Panc1 (cell line): ENCODE results near the gene BHLHE23. TPM values are rescaled to one million over a fixed set of nuclear protein-coding genes. Genes with fewer than 3 reads are reported as not detected.

ENCODE experiments used
- ATAC-seq: fragments of 200-7000 bp; cut with Tn5 transposase; 2 replicates; pipeline ENCODE4 v1.9.1; 2020; ENCODE audit warnings: mild to moderate bottlenecking, moderate library complexity
- BruUV-seq: library from RNA; stranded (reverse); fragments of 400-500 nt; replicated peaks from 2 replicates; lab custom pipeline; 2021; lab: Mats Ljungman, UMichigan
- CTCF ChIA-PET: fragments of 300-600 bp; sonication (Branson Sonifier 250); formaldehyde crosslinking; loops from one replicate; lab custom pipeline; 2022; ENCODE audit warnings: antibody characterized with exemption; lab: Charles Lee
- POLR2A ChIA-PET: fragments of 300-600 bp; sonication (Branson Sonifier 250); formaldehyde crosslinking; loops from one replicate; lab custom pipeline; 2022; ENCODE audit warnings: antibody characterized with exemption; lab: Charles Lee
- DNase-seq: peaks from one replicate; pipeline ENCODE4 v3.0.0-alpha.2; 2010; ENCODE audit warnings: low read depth, low spot score
- H3K27ac ChIP-seq: 2 replicates; pipeline ENCODE4 v1.5.1; 2011; ENCODE audit warnings: mild to moderate bottlenecking, low read length, inconsistent platforms
- H3K27me3 ChIP-seq: fragments of 200-500 bp; sonication (Bioruptor generic); 2 replicates; pipeline ENCODE4 v1.6.0; 2014; ENCODE audit warnings: low read length, inconsistent platforms; ENCODE audit not compliant: control insufficient read depth, insufficient read depth
- H3K36me3 ChIP-seq: fragments of 200-500 bp; sonication (Bioruptor generic); 2 replicates; pipeline ENCODE4 v1.5.1; 2014; ENCODE audit warnings: inconsistent platforms, mild to moderate bottlenecking, low read length, moderate library complexity; ENCODE audit not compliant: control insufficient read depth, insufficient read depth
- H3K4me1 ChIP-seq: 2 replicates; pipeline ENCODE4 v1.5.1; 2011; ENCODE audit warnings: inconsistent platforms, mild to moderate bottlenecking, low read length, moderate library complexity; ENCODE audit not compliant: control insufficient read depth, insufficient read depth
- H3K4me3 ChIP-seq, 2 experiments: 2 replicates each; pipeline ENCODE4 v1.5.1; 2011 to 2012; ENCODE audit warnings: low read depth in 2 of 2, low read length in 2 of 2, mild to moderate bottlenecking in 2 of 2, inconsistent platforms in 1 of 2, moderate library complexity in 1 of 2
- H3K9me3 ChIP-seq: fragments of 200-500 bp; sonication (Bioruptor generic); 2 replicates; pipeline ENCODE4 v1.5.1; 2014; ENCODE audit warnings: low read depth, mild to moderate bottlenecking, inconsistent platforms, low read length, moderate library complexity; ENCODE audit not compliant: control insufficient read depth, insufficient read depth
- POLR2AphosphoS5 ChIP-seq: IDR thresholded peaks from 2 replicates; pipeline ENCODE4 v1.6.1; 2012; ENCODE audit warnings: mild to moderate bottlenecking, low read depth, low read length, moderate library complexity
- SIN3A ChIP-seq: IDR thresholded peaks from 2 replicates; pipeline ENCODE4 v1.6.1; 2012; ENCODE audit warnings: low read depth, mild to moderate bottlenecking, low read length, moderate library complexity, borderline replicate concordance; ENCODE audit not compliant: insufficient read depth
- TCF7L2 ChIP-seq: IDR thresholded peaks from 2 replicates; pipeline ENCODE4 v1.6.1; 2011; ENCODE audit warnings: mild to moderate bottlenecking, low read depth, low read length, inconsistent platforms
- in situ Hi-C: cut with HindIII; loops from 2 replicates; pipeline ENCODE4 v1.10.0; 2016; ENCODE audit warnings: low sequenced_read_pairs, low pct_unique_long_range_greater_than_20kb
- intact Hi-C: fragments of 100-400 bp; cut with micrococcal nuclease; formaldehyde crosslinking; loops from one replicate; pipeline ENCODE4 v1.10.0; 2022; ENCODE audit not compliant: unreplicated experiment
- total RNA-seq: library from RNA; stranded (reverse); gene quantifications from one replicate; pipeline ENCODE4 v1.2.1, GENCODE V29; 2021; ENCODE audit not compliant: unreplicated experiment
- TF ChIP-seq, protein P1 (sequence below): fragments of 450-650 bp; IDR thresholded peaks from 2 replicates; pipeline ENCODE4 v1.5.1; 2017; ENCODE audit warnings: mild to moderate bottlenecking
- TF ChIP-seq, protein P2 (sequence below), 2 experiments: IDR thresholded peaks; 2 replicates each; pipeline ENCODE4 v1.6.1; 2011 to 2012; ENCODE audit warnings: low read depth in 2 of 2, control low read depth in 1 of 2, low read length in 1 of 2, mild to moderate bottlenecking in 1 of 2, moderate library complexity in 1 of 2; ENCODE audit not compliant: insufficient read depth in 1 of 2

BHLHE23 gene
- total RNA-seq, 1 experiment from 2014 or later: not detected

- ChIA-PET CTCF (no interaction called here), POLR2A (no interaction called here)
- DNase-seq (no peak), ATAC-seq (no peak)
- H3K27me3 ChIP-seq: no peaks in the 10 kb centered on the region
- H3K4me1 ChIP-seq: no peaks in the 10 kb centered on the region; the same call in 1 of the 2 replicates
- no peak overlapping the region for H3K27ac ChIP-seq
- H3K9me3 ChIP-seq: no peaks in the 10 kb centered on the region
- intact Hi-C loops: no loop called here
- H3K36me3 ChIP-seq: no peaks in the 10 kb centered on the region
- in situ Hi-C loops: no loop called here
- BruUV-seq: no TSS peak
- H3K4me3 ChIP-seq: no peak overlapping the region
- TF ChIP-seq POLR2AphosphoS5: no peak
- TF ChIP-seq, protein P1, sequence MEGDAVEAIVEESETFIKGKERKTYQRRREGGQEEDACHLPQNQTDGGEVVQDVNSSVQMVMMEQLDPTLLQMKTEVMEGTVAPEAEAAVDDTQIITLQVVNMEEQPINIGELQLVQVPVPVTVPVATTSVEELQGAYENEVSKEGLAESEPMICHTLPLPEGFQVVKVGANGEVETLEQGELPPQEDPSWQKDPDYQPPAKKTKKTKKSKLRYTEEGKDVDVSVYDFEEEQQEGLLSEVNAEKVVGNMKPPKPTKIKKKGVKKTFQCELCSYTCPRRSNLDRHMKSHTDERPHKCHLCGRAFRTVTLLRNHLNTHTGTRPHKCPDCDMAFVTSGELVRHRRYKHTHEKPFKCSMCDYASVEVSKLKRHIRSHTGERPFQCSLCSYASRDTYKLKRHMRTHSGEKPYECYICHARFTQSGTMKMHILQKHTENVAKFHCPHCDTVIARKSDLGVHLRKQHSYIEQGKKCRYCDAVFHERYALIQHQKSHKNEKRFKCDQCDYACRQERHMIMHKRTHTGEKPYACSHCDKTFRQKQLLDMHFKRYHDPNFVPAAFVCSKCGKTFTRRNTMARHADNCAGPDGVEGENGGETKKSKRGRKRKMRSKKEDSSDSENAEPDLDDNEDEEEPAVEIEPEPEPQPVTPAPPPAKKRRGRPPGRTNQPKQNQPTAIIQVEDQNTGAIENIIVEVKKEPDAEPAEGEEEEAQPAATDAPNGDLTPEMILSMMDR: no peak
- TF ChIP-seq SIN3A: no peak
- TF ChIP-seq, protein P2, sequence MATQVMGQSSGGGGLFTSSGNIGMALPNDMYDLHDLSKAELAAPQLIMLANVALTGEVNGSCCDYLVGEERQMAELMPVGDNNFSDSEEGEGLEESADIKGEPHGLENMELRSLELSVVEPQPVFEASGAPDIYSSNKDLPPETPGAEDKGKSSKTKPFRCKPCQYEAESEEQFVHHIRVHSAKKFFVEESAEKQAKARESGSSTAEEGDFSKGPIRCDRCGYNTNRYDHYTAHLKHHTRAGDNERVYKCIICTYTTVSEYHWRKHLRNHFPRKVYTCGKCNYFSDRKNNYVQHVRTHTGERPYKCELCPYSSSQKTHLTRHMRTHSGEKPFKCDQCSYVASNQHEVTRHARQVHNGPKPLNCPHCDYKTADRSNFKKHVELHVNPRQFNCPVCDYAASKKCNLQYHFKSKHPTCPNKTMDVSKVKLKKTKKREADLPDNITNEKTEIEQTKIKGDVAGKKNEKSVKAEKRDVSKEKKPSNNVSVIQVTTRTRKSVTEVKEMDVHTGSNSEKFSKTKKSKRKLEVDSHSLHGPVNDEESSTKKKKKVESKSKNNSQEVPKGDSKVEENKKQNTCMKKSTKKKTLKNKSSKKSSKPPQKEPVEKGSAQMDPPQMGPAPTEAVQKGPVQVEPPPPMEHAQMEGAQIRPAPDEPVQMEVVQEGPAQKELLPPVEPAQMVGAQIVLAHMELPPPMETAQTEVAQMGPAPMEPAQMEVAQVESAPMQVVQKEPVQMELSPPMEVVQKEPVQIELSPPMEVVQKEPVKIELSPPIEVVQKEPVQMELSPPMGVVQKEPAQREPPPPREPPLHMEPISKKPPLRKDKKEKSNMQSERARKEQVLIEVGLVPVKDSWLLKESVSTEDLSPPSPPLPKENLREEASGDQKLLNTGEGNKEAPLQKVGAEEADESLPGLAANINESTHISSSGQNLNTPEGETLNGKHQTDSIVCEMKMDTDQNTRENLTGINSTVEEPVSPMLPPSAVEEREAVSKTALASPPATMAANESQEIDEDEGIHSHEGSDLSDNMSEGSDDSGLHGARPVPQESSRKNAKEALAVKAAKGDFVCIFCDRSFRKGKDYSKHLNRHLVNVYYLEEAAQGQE (IDR thresholded peaks at IDR 0.05; ENCODE audit: insufficient read depth in 1 of 2, low read depth in 2 of 2, low read length in 1 of 2): no peak
- TF ChIP-seq TCF7L2: no peak
Observed at GRCh38 chr20:63029358-63030121, 22.8 kb upstream of the BHLHE23 start.

DNA sequence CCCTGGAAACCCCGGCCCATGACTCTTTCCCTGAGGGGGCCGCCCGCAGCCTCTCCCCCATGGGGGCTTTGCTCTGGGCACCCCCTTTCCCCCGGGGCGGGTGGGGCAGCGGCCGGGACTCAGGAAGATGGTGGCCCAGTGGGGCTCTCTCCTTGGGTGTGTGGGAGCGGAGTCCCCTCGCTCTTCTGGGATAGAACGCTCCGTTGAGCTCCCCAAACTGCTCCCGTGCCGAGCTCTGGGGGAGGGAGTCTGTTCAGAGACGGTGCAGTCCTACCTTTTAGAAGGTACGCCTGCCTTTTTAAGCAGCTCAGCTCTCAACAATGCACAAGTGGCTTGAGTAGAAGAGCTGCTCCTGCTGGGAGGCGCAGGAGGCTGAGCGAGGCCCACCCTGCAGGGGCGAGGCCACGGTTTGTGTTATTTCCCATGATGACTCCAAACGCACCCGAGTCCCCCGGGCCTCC, 21.7 kb upstream of the BHLHE23 start:
- BruUV-seq: no TSS peak
- peak; percentile 33; the same call in 1 of the 2 replicates for ATAC-seq
- Histone ChIP-seq H3K36me3 (no peaks in the 10 kb centered on the region), H3K4me3 (no peak overlapping the region), H3K9me3 (no peaks in the 10 kb centered on the region), H3K4me1 (no peaks in the 10 kb centered on the region; the same call in 1 of the 2 replicates), H3K27me3 (no peaks in the 10 kb centered on the region), H3K27ac (no peak overlapping the region)
- CTCF ChIA-PET: interaction anchor here (0.7 kb wide), 1 partner anchor 25 kb away, joined by 3 read pairs; no protein-coding TSS in a partner anchor
- in situ Hi-C loops (no loop called here), intact Hi-C loops (no loop called here)
- no peak for DNase-seq
- TF ChIP-seq POLR2AphosphoS5 (no peak), SIN3A (no peak), TCF7L2 (no peak)
- TF ChIP-seq, protein P2 (IDR thresholded peaks at IDR 0.05; ENCODE audit: insufficient read depth in 1 of 2, low read depth in 2 of 2, low read length in 1 of 2): no peak
- TF ChIP-seq, protein P1: no peak
- POLR2A ChIA-PET: no interaction called here
